HepG2 (cell line): ENCODE results near the gene TMEM151A. TPM values are rescaled to one million over a fixed set of nuclear protein-coding genes. Genes with fewer than 3 reads are reported as not detected.

Experiments
- ARHGAP35 ChIP-seq: sonication (generic); formaldehyde crosslinking; IDR thresholded peaks from 2 replicates; pipeline ENCODE4 v1.9.0; 2022; ENCODE audit warnings: mild to moderate bottlenecking, inconsistent platforms, moderate library complexity, missing genetic modification reagents, borderline replicate concordance
- FOXA3 ChIP-seq: IDR thresholded peaks from 2 replicates; pipeline ENCODE4 v1.6.1; 2016; ENCODE audit warnings: missing genetic modification reagents, missing compliant biosample characterization
- HOXA5 ChIP-seq: sonication (generic); formaldehyde crosslinking; IDR thresholded peaks from 2 replicates; pipeline ENCODE4 v1.4.0; 2020; ENCODE audit warnings: missing genetic modification reagents
- MAFG ChIP-seq: sonication (generic); formaldehyde crosslinking; IDR thresholded peaks from 2 replicates; pipeline ENCODE4 v1.5.1; 2020; ENCODE audit warnings: mild to moderate bottlenecking, missing genetic modification reagents
- NFKB2 ChIP-seq: sonication (generic); formaldehyde crosslinking; IDR thresholded peaks from 2 replicates; pipeline ENCODE4 v1.4.0; 2020; ENCODE audit warnings: missing genetic modification reagents, borderline replicate concordance
- RNF2 ChIP-seq: fragments of 450-650 bp; conservative IDR thresholded peaks from 2 replicates; pipeline ENCODE4 v1.6.1; 2016; ENCODE audit warnings: low read depth
- SALL1 ChIP-seq: sonication (generic); formaldehyde crosslinking; IDR thresholded peaks from 2 replicates; pipeline ENCODE4 v1.8.0; 2022; ENCODE audit warnings: mild to moderate bottlenecking, missing genetic modification reagents
- ZNF101 ChIP-seq: sonication (generic); formaldehyde crosslinking; IDR thresholded peaks from 2 replicates; pipeline ENCODE4 v1.4.0; 2020; ENCODE audit warnings: mild to moderate bottlenecking, low read depth, missing genetic modification reagents, borderline replicate concordance
- ZNF160 ChIP-seq: sonication (generic); formaldehyde crosslinking; IDR thresholded peaks from 2 replicates; pipeline ENCODE4 v1.8.0; 2022; ENCODE audit warnings: mild to moderate bottlenecking, inconsistent platforms, missing genetic modification reagents
- ZNF589 ChIP-seq: sonication (generic); formaldehyde crosslinking; conservative IDR thresholded peaks from 2 replicates; pipeline ENCODE4 v1.8.0; 2022; ENCODE audit warnings: mild to moderate bottlenecking, moderate library complexity, missing genetic modification reagents
- ZNF607 ChIP-seq: sonication (generic); formaldehyde crosslinking; IDR thresholded peaks from 2 replicates; pipeline ENCODE4 v1.5.1; 2020; ENCODE audit warnings: missing genetic modification reagents, mild to moderate bottlenecking, borderline replicate concordance
- polyA plus RNA-seq, 8 experiments: library from polyadenylated mRNA; depleted of rRNA in 3 of 8; stranded (reverse) in 7 of 8; unstranded in 1 of 8; fragments of >200 nt; fragmentation: Illumina TruSeq in 4 of 8; extraction: Trizol in 4 of 8; gene quantifications; 2 replicates each; pipeline versions ENCODE4 v1.2.1 to v1.2.3, GENCODE V29; 2011 to 2016; ENCODE audit warnings: low read depth in 4 of 8, missing spikeins in 1 of 8, mixed read lengths in 1 of 8; ENCODE audit not compliant: insufficient read depth in 1 of 8
- total RNA-seq, 5 experiments: library from RNA; depleted of rRNA; stranded (reverse); fragments of >200 nt; fragmentation: Illumina TruSeq; extraction: Trizol; gene quantifications; 2 replicates each; pipeline ENCODE4 v1.2.3, GENCODE V29; 2016; ENCODE audit warnings: low read depth in 1 of 5
- TF ChIP-seq, protein P1 (sequence below): sonication (generic); formaldehyde crosslinking; IDR thresholded peaks from 2 replicates; pipeline ENCODE4 v1.4.0; 2020; ENCODE audit warnings: missing genetic modification reagents, borderline replicate concordance
- TF ChIP-seq, protein P2 (sequence below): sonication (generic); formaldehyde crosslinking; IDR thresholded peaks from 2 replicates; pipeline ENCODE4 v1.5.0; 2020; ENCODE audit warnings: mild to moderate bottlenecking, missing genetic modification reagents, borderline replicate concordance
- TF ChIP-seq, protein P3 (sequence below): sonication (generic); formaldehyde crosslinking; IDR thresholded peaks from 2 replicates; pipeline ENCODE4 v1.4.0; 2020; ENCODE audit warnings: missing genetic modification reagents
- TF ChIP-seq, protein P4 (sequence below): sonication (generic); formaldehyde crosslinking; IDR thresholded peaks from 2 replicates; pipeline ENCODE4 v1.5.0; 2020; ENCODE audit warnings: missing genetic modification reagents, mild to moderate bottlenecking, borderline replicate concordance
- TF ChIP-seq, protein P5 (sequence below): sonication (generic); formaldehyde crosslinking; conservative IDR thresholded peaks from 2 replicates; pipeline ENCODE4 v1.8.0; 2022; ENCODE audit warnings: mild to moderate bottlenecking, moderate library complexity, missing genetic modification reagents

TMEM151A gene
- total and polyA plus RNA-seq, 2 of the 13 experiments (the other 11 are each of a cell fraction or from before 2014, with no cell fraction given), result 0.18 to 0.33 TPM

DNA sequence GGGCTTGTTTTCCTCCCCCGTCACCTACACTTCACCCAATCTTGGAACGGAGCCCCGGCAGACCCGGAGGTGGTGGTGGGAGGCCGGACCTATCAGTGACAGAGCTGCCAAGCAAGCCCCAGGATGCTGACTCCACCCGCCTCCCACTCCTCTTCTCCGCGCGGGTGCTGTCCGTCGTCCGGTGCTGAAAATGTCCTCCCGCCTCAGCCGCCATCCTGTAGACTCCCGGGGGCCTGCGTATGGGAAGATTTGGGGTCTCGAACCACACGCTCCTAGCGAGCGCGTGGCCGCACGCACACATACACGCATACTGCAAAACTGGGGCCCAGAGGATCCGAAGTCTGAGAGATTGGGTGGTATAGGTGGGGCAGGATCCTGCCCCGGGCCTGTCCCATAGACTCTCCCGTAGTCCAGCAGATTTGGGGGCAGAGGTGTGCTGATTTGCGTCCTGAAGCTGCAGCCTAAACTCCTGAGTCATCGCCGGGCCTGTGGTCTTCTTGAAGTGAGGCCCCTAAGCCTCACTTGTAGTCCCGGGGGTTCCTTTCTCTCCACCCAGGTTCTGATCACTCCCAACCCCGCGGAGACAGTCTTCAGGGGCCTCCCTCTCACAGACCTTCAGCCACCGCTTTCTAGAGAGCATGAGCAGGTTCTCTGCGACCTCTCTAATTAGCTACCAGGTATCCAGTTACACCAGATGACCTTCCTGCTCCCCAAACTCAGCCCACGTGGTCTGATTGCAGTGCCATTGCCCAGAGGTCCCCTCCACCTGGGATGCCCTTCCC, 2.0 kb upstream of the TMEM151A start (continued):
- TF ChIP-seq, protein P1, sequence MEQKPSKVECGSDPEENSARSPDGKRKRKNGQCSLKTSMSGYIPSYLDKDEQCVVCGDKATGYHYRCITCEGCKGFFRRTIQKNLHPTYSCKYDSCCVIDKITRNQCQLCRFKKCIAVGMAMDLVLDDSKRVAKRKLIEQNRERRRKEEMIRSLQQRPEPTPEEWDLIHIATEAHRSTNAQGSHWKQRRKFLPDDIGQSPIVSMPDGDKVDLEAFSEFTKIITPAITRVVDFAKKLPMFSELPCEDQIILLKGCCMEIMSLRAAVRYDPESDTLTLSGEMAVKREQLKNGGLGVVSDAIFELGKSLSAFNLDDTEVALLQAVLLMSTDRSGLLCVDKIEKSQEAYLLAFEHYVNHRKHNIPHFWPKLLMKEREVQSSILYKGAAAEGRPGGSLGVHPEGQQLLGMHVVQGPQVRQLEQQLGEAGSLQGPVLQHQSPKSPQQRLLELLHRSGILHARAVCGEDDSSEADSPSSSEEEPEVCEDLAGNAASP (CRISPR knock-in tag), result no peak; the same call in 1 of the 2 replicates
- TF ChIP-seq, protein P2, sequence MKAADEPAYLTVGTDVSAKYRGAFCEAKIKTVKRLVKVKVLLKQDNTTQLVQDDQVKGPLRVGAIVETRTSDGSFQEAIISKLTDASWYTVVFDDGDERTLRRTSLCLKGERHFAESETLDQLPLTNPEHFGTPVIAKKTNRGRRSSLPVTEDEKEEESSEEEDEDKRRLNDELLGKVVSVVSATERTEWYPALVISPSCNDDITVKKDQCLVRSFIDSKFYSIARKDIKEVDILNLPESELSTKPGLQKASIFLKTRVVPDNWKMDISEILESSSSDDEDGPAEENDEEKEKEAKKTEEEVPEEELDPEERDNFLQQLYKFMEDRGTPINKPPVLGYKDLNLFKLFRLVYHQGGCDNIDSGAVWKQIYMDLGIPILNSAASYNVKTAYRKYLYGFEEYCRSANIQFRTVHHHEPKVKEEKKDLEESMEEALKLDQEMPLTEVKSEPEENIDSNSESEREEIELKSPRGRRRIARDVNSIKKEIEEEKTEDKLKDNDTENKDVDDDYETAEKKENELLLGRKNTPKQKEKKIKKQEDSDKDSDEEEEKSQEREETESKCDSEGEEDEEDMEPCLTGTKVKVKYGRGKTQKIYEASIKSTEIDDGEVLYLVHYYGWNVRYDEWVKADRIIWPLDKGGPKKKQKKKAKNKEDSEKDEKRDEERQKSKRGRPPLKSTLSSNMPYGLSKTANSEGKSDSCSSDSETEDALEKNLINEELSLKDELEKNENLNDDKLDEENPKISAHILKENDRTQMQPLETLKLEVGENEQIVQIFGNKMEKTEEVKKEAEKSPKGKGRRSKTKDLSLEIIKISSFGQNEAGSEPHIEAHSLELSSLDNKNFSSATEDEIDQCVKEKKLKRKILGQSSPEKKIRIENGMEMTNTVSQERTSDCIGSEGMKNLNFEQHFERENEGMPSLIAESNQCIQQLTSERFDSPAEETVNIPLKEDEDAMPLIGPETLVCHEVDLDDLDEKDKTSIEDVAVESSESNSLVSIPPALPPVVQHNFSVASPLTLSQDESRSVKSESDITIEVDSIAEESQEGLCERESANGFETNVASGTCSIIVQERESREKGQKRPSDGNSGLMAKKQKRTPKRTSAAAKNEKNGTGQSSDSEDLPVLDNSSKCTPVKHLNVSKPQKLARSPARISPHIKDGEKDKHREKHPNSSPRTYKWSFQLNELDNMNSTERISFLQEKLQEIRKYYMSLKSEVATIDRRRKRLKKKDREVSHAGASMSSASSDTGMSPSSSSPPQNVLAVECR (CRISPR knock-in tag), result peak; percentile 83
- TF ChIP-seq MAFG (CRISPR knock-in tag) (no peak), SALL1 (CRISPR knock-in tag) (peak; percentile 87), FOXA3 (CRISPR knock-in tag) (0 out of 2 replicates have a peak, but pooled peaks have one; percentile 24), ZNF160 (CRISPR knock-in tag) (peak; percentile 72; the same call in 1 of the 2 replicates), ARHGAP35 (CRISPR knock-in tag) (0 out of 2 replicates have a peak, but pooled peaks have one; percentile 73), HOXA5 (CRISPR knock-in tag) (peak; percentile 91), ZNF101 (CRISPR knock-in tag) (0 out of 2 replicates have a peak, but pooled peaks have one; percentile 41), ZNF607 (CRISPR knock-in tag) (peak; percentile 79), ZNF589 (CRISPR knock-in tag) (peak; percentile 92), NFKB2 (CRISPR knock-in tag) (peak; percentile 60; the same call in 1 of the 2 replicates), RNF2 (0 out of 2 replicates have a peak, but pooled peaks have one; percentile 31)
- TF ChIP-seq, protein P3, sequence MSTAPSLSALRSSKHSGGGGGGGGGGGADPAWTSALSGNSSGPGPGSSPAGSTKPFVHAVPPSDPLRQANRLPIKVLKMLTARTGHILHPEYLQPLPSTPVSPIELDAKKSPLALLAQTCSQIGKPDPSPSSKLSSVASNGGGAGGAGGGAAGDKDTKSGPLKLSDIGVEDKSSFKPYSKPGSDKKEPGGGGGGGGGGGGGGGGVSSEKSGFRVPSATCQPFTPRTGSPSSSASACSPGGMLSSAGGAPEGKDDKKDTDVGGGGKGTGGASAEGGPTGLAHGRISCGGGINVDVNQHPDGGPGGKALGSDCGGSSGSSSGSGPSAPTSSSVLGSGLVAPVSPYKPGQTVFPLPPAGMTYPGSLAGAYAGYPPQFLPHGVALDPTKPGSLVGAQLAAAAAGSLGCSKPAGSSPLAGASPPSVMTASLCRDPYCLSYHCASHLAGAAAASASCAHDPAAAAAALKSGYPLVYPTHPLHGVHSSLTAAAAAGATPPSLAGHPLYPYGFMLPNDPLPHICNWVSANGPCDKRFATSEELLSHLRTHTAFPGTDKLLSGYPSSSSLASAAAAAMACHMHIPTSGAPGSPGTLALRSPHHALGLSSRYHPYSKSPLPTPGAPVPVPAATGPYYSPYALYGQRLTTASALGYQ (CRISPR knock-in tag), result no peak; the same call in 1 of the 2 replicates
- TF ChIP-seq, protein P4, sequence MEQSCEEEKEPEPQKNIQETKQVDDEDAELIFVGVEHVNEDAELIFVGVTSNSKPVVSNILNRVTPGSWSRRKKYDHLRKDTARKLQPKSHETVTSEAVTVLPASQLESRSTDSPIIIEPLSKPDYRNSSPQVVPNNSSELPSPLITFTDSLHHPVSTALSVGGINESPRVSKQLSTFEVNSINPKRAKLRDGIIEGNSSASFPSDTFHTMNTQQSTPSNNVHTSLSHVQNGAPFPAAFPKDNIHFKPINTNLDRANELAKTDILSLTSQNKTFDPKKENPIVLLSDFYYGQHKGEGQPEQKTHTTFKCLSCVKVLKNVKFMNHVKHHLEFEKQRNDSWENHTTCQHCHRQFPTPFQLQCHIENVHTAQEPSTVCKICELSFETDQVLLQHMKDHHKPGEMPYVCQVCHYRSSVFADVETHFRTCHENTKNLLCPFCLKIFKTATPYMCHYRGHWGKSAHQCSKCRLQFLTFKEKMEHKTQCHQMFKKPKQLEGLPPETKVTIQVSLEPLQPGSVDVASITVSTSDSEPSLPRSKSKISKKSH (CRISPR knock-in tag), result no peak
- TF ChIP-seq, protein P5, sequence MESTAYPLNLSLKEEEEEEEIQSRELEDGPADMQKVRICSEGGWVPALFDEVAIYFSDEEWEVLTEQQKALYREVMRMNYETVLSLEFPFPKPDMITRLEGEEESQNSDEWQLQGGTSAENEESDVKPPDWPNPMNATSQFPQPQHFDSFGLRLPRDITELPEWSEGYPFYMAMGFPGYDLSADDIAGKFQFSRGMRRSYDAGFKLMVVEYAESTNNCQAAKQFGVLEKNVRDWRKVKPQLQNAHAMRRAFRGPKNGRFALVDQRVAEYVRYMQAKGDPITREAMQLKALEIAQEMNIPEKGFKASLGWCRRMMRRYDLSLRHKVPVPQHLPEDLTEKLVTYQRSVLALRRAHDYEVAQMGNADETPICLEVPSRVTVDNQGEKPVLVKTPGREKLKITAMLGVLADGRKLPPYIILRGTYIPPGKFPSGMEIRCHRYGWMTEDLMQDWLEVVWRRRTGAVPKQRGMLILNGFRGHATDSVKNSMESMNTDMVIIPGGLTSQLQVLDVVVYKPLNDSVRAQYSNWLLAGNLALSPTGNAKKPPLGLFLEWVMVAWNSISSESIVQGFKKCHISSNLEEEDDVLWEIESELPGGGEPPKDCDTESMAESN (CRISPR knock-in tag), result no peak; the same call in 1 of the 2 replicates
